SU-DHL-6 (cell line): ENCODE data around the gene EXOC3L4.

Source experiments
- H2AFZ ChIP-seq: fragments of 200-600 bp; sonication (generic); 2 replicates; pipeline ENCODE4 v1.6.1; 2014; ENCODE audit warnings: low read depth, mild to moderate bottlenecking, moderate library complexity, mixed read lengths, antibody characterized with exemption, low read length; ENCODE audit not compliant: severe bottlenecking
- H3F3A ChIP-seq: fragments of 200-600 bp; shearing (Covaris generic); 2 replicates; pipeline ENCODE4 v1.6.0; 2016; ENCODE audit warnings: antibody characterized with exemption, mild to moderate bottlenecking; ENCODE audit not compliant: insufficient read depth
- H3K27ac ChIP-seq: fragments of 200-600 bp; sonication (generic); 2 replicates; pipeline ENCODE4 v1.5.1; 2016; ENCODE audit warnings: low read depth, mild to moderate bottlenecking, low read length, moderate library complexity, mixed read lengths
- H3K27me3 ChIP-seq: fragments of 200-600 bp; sonication (generic), shearing (Covaris generic); 2 replicates; pipeline ENCODE4 v1.6.0; 2014; ENCODE audit warnings: mild to moderate bottlenecking, low read length
- H3K36me3 ChIP-seq: fragments of 200-600 bp; sonication (generic); 2 replicates; pipeline ENCODE4 v1.6.1; 2014; ENCODE audit warnings: mild to moderate bottlenecking, low read length, mixed read lengths
- H3K4me2 ChIP-seq: fragments of 300-600, 200-600 bp; shearing (Covaris generic), sonication (generic); 2 replicates; pipeline ENCODE4 v1.6.0; 2014; ENCODE audit warnings: low read length, low read depth, mild to moderate bottlenecking; ENCODE audit not compliant: poor library complexity, severe bottlenecking
- H3K4me3 ChIP-seq: fragments of 200-600 bp; sonication (generic); 2 replicates; pipeline ENCODE4 v1.5.1; 2014; ENCODE audit warnings: antibody characterized with exemption, low read length, mild to moderate bottlenecking, mixed read lengths; ENCODE audit not compliant: insufficient read depth, poor library complexity, severe bottlenecking
- H3K79me2 ChIP-seq: fragments of 200-600 bp; sonication (generic); 2 replicates; pipeline ENCODE4 v1.6.1; 2014; ENCODE audit warnings: mild to moderate bottlenecking, low read length, moderate library complexity; ENCODE audit not compliant: insufficient read depth
- H3K9ac ChIP-seq: fragments of 200-600 bp; sonication (generic); 2 replicates; pipeline ENCODE4 v1.7.0; 2014; ENCODE audit warnings: mild to moderate bottlenecking, low read length
- H3K9me2 ChIP-seq: fragments of 200-600 bp; sonication (generic); replicated peaks from 2 replicates; pipeline ENCODE4 v1.6.1; 2014; ENCODE audit warnings: low read length; ENCODE audit not compliant: insufficient read depth
- H3K9me3 ChIP-seq: fragments of 200-600 bp; sonication (generic); 2 replicates; pipeline ENCODE4 v1.6.1; 2014; ENCODE audit warnings: low read length, mixed read lengths; ENCODE audit not compliant: insufficient read depth
- H4K20me1 ChIP-seq: fragments of 200-600 bp; sonication (generic); 2 replicates; pipeline ENCODE4 v1.6.1; 2014; ENCODE audit warnings: low read depth, mild to moderate bottlenecking, antibody characterized with exemption, low read length, moderate library complexity, mixed read lengths
- EZH2phosphoT487 ChIP-seq: fragments of 200-600 bp; sonication (generic), shearing (Covaris generic); conservative IDR thresholded peaks from 2 replicates; pipeline ENCODE4 v1.6.1; 2018; ENCODE audit warnings: mild to moderate bottlenecking, antibody characterized with exemption, low read length, moderate library complexity, mixed read lengths
- TF ChIP-seq, protein P1 (sequence below): fragments of 200-600 bp; sonication (generic); IDR thresholded peaks from one replicate; pipeline ENCODE4 v1.5.1; 2017; ENCODE audit warnings: antibody characterized with exemption, mild to moderate bottlenecking, low read length, moderate library complexity; ENCODE audit not compliant: insufficient read depth, poor library complexity, severe bottlenecking

Gene EXOC3L4

DNA sequence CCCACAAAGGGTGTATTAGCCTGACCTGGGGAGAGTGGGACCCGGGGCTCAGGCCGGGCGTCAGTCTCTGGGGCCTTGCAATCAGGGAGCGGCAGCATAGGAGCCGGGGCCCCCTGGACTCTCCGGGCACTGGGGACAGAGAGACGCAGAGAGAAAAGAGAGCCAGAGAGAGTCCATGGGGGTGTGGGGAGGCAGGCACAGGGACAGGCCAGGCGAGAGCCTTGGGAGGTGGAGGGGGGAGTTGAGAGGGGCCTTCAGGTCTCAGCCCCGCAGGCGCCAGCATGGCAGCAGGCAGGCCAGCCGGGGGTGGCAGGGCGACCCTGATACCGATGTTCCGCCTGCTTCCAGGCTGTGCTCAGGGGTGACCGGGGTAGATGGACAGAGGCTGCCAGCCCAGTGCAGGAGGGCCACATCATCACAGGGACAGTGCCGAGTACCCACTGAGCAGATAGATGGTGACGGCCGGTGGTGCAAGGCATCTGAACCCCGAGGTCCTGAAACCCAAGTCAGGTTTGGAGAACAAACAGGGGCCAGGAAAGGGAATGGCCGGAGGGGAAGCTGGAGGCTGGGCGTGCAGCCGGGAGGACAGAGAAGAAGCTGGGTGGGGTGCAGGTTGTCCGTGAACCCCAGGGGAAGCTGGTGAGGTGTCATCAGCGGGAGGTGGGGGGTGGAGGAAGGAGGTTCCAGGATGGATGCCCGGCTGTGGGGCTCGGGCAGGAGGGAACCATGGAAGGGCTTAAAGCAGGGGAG is 2.9 kb downstream of the EXOC3L4 start:
- H3K9ac ChIP-seq = no peak overlapping the region
- TF ChIP-seq, protein P1, sequence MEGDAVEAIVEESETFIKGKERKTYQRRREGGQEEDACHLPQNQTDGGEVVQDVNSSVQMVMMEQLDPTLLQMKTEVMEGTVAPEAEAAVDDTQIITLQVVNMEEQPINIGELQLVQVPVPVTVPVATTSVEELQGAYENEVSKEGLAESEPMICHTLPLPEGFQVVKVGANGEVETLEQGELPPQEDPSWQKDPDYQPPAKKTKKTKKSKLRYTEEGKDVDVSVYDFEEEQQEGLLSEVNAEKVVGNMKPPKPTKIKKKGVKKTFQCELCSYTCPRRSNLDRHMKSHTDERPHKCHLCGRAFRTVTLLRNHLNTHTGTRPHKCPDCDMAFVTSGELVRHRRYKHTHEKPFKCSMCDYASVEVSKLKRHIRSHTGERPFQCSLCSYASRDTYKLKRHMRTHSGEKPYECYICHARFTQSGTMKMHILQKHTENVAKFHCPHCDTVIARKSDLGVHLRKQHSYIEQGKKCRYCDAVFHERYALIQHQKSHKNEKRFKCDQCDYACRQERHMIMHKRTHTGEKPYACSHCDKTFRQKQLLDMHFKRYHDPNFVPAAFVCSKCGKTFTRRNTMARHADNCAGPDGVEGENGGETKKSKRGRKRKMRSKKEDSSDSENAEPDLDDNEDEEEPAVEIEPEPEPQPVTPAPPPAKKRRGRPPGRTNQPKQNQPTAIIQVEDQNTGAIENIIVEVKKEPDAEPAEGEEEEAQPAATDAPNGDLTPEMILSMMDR = no peak
- no peak for TF ChIP-seq EZH2phosphoT487
- H3K27me3 ChIP-seq = no peaks in the 10 kb centered on the region
- H3K9me3 ChIP-seq = no peaks in the 10 kb centered on the region
- no peaks in the 10 kb centered on the region for H3K36me3 ChIP-seq
- no peak overlapping the region for H3K4me2 ChIP-seq
- no peak overlapping the region for H3K4me3 ChIP-seq
- no peak overlapping the region for H3K27ac ChIP-seq
- H4K20me1 ChIP-seq = no peaks in the 10 kb centered on the region
- H3K9me2 ChIP-seq = no peaks in the 10 kb centered on the region
- H3F3A ChIP-seq = no peaks in the 10 kb centered on the region
- no peak overlapping the region for H2AFZ ChIP-seq
- no peaks in the 10 kb centered on the region for H3K79me2 ChIP-seq

DNA sequence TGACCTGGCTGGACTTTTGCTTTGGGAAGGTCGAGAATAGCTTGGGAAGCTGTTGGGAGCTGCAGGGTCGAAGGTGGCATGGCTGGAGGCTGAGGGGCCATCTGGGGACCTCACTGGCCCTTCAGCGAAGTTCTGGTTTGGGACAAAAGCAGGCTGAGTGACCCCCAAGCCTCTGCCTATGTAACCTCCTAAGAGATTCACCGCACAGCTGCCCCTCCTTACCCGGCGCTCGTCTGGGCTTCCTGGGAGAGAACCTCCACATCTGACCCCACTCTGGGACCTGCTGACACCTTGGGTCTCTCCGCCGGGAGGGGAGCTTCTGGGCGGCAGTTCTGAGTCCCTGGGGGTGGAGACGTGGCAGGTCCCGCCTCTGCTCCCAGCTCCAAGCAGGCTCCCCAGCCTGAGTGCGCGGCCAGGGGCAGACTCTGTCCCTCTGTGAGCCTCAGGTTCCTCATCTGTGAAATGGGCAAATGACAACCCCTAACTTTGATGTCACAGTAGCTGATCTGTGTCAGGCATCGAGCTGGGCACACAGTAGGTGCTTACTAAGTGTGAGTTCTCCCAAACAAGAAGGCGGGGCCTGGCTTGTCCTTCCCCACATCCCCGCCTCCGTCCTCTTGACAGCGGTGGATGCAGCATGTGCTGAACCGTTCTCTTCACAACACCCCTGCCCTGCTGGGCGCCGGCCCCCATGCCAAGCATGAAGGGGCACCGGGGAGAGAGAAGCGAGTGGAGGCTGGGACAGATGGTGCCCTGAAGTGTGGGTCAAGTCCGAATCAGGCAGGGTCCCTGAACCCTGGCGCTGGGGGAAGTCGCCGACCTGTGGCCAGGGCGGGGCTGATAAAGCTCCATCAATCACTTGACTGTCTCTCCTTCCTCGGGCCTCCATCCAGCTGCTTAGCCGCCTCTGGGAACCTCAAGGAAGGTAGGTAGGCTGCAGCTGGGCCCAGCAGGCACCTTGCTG is 3.8 kb downstream of the EXOC3L4 start:
- Histone ChIP-seq H3K4me3 (no peak overlapping the region), H3K9me3 (no peaks in the 10 kb centered on the region), H3F3A (no peaks in the 10 kb centered on the region), H3K9ac (no peak overlapping the region), H4K20me1 (no peaks in the 10 kb centered on the region), H3K4me2 (no peak overlapping the region), H2AFZ (no peak overlapping the region), H3K36me3 (no peaks in the 10 kb centered on the region), H3K9me2 (no peaks in the 10 kb centered on the region), H3K27me3 (no peaks in the 10 kb centered on the region), H3K79me2 (no peaks in the 10 kb centered on the region), H3K27ac (no peak overlapping the region)
- TF ChIP-seq EZH2phosphoT487 = no peak
- TF ChIP-seq, protein P1 = no peak

DNA sequence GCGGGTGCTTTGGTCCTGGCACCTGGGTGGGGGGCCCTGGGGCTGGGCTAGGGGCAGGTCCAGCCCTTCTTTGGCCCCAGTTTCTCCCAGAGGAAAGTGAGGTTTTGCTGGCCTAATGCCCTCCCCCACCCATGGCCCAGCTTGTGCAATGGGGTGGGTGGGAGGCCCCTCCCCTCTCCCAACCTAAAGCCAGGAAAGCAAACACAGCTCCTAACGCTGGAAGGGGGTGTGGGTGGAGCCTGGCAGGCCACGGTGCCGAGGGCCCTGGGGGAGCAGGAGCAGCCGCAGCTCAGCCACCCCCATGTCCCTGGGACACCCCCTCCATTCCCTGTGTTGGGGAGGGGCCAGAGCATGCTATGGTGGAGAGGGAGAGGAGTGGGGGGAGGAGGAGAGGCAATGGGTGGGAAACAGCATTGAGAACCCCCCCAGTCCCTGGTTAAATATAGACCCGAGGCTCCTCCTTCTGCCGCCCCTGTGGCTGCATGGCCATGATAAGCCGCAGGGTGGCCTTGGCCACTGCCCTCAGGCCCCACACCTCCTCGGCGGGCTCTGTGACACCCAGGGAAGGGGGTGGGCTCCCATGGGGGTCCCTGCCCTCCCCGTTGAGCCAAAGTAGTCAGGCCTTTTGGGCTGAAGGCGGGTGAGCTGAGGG is 4.7 kb downstream of the EXOC3L4 start:
- no peak for TF ChIP-seq EZH2phosphoT487
- TF ChIP-seq, protein P1 = no peak
- Histone ChIP-seq H3K4me3 (no peak overlapping the region), H3K9ac (no peak overlapping the region), H3F3A (no peaks in the 10 kb centered on the region), H3K27me3 (no peaks in the 10 kb centered on the region), H3K4me2 (no peak overlapping the region), H4K20me1 (no peaks in the 10 kb centered on the region), H2AFZ (no peak overlapping the region), H3K36me3 (no peaks in the 10 kb centered on the region), H3K9me2 (no peaks in the 10 kb centered on the region), H3K27ac (no peak overlapping the region), H3K79me2 (no peaks in the 10 kb centered on the region), H3K9me3 (no peaks in the 10 kb centered on the region)
